Raji (cell line): Measurements from ENCODE around the gene RABGAP1.

Source experiments
- POLR2A ChIP-seq: IDR thresholded peaks from 2 replicates; pipeline ENCODE4 v1.6.1; 2011; ENCODE audit warnings: low read depth, low read length, control low read depth; ENCODE audit not compliant: insufficient read depth

RABGAP1 gene

DNA sequence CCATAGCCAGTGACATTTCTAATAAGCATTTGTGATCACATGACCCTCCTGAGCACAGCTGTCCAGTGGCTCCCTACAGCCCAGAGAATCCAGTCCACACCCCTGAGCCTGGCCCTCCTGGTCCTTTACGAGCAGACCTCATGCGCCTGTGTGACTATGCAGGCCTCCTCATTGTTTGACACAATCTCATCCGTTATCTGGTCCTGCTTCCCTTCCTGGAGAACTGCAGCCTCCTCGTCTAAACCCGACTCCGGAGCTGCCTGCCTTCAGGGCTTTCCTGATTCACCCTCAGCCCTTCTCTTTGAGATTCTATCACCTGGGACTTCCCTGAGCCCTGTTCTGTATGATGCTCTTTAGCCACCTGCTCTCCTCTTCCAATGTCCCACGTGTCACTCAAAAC is 172.4 kb downstream of the RABGAP1 start:
- no peak for TF ChIP-seq POLR2A

DNA sequence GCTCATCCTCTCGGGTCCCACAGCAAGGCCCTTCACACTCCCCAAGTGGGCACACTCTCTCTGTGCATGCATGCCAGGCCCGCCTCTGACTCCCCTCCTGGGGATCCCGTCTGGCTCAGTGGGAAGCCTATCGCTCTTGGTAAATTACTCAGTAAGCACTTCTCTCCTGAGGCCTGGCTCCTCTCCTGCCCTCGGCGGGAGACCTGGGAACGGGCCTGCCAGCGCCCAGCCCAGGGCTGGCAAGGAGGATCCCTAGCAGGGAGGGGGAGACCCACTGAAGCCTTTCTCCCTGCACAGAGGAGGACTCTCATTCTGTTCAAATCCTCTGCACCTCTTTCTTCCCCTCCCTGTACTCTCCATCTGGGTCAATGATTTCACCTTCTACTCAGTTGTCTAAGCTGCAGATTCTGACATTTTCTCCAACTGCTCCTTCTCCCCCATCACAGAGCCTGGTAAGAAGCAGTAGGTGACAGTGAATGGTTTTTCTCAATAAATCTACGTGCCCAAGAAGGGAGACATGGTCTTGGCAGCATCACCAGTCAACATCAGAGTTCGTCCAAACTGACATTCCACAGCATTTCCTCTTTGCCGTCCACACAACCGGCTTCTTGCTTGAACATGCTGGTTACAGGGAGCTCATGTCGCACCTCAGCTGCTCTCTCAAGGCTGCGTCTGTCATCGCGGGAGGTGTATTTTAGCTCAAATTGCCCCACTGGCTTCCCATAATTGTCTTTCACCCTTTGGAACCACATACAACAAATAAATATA is 174.5 kb downstream of the RABGAP1 start:
- no peak for TF ChIP-seq POLR2A

DNA sequence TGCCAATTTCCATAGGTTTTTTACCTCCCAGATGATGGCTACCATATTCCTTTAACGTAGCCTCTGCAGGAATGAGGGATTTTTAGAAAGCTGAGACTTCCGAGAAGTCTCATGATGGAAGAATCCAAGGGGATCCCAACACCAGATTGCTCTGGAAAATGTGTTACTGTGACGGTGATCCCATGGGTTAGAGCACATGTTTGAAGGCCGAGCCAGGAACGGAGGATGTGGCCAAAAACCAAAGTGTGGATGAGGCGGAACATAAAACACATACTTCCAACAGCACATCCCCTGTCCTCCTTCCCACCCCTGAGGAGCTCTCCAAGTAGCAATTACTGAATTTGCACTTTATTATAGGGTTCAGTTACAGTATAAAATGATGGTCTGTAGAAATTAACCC is 175.2 kb downstream of the RABGAP1 start:
- no peak for TF ChIP-seq POLR2A

DNA sequence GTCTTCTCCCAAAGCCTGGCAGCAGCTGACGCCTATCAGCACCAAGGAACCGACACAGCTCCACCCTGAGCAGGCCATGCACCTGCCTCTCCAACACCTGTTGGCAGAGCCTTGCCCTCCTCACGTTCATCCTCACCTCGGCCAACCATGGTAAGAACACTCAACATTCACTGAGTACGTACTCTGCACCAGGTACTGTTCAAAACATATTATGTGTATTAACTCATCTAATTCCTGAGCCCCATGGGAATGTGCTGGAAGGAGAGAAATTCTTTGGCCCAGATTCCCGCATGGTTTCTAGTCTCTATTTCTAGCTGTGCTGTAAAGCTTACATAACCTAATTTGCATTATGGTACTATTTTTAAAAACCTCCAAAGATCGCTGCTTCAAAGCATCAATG is 178.7 kb downstream of the RABGAP1 start:
- no peak for TF ChIP-seq POLR2A

DNA sequence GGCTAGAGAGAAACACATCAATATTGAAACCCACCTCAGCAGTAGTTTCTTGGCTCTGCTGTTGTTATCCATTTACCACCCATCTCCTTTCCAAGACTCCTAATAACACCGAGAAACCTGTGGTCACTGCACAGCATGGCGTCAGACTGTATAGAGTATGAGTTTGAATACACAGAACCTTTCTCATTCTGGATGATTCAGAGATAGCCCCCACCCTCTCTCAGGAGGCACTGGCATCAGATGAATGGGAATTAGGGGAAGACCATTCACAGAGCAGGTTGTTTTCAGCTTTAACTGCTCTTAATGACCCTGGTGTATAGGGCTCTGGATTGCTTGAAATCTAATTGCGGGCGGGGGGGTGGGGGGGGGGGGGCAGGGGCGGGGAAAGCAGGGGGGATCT is 179.3 kb downstream of the RABGAP1 start:
- TF ChIP-seq POLR2A = no peak

DNA sequence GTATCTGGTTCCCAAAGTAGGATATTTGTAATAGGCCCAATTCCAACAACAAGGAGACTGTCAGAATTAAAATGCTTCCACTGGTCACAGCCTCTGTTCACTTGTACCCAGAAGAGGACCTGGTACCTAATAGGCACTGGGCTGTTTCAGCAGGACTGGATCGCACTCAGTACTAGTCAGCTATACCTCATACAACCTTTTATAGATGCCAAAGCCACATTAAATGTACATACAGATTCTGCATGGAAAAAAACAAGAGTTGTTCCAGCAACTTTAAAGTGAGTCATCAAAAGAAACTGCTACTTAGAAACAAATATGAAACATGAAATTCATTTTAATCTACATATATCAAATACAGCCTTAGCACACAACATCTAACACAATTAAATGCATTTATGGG is 180.1 kb downstream of the RABGAP1 start:
- TF ChIP-seq POLR2A = no peak

DNA sequence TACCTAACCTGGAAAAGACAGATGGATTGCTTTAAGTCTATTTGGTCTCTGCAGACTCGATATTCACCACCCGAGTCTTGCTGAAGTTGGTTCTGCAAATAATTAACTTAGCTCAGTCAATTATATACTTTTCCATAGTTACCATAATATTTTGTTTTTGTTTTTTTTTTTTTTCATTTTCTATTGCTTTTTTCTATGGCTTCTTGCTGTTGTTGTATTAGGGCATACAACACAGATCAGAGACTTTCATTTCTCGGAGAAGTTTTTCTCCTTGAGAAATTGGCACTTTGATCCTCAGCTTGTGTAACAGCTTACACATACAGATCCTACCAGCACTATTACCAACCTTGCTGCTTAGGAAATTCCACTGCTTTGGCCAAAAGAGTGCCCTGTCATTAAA is 180.6 kb downstream of the RABGAP1 start:
- no peak for TF ChIP-seq POLR2A

DNA sequence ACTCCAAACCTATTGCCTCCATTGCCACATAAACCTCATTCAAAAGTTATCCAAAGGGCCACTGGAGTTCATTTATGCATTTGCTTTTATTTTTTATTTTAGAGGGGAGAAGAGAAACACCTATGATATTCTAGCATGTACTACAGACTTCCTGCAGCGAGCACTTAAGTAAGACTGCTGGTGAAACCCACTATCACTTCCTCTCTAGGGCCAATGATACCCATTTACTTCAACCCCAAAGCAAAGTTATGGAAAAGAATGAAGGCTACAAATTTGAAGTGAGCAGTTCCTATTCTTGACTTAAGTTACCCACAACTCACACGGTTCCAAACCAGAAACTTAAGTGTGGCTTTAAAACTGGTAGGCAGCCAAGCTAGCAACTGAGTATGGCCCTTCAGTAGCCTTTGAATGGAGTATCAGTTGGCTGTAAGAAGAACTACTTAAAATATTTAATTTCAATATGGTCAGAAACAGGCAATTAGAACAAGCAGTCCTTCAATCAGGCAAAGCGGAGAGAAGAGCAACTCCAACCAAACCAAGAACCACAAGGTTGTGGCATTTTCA is 186.8 kb downstream of the RABGAP1 start:
- TF ChIP-seq POLR2A = no peak

DNA sequence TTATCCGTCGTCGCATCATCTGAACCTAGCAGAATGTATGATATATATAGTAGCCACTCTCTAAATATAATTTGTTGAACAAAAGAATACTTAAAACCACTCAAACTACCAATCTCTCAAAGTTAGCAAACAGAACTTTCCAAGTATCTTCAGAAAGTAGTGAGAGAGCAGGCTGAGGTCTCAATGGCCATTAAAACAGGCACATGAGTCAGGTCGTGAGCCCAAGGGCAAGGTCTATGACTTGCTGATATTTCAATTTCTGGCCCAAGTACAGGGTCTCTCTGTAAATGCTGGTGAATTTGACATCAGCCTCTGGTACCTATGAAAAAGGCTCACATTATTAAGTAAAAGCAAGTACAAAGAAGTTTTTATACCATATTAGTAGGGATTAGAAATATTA is 187.8 kb downstream of the RABGAP1 start:
- TF ChIP-seq POLR2A = no peak

DNA sequence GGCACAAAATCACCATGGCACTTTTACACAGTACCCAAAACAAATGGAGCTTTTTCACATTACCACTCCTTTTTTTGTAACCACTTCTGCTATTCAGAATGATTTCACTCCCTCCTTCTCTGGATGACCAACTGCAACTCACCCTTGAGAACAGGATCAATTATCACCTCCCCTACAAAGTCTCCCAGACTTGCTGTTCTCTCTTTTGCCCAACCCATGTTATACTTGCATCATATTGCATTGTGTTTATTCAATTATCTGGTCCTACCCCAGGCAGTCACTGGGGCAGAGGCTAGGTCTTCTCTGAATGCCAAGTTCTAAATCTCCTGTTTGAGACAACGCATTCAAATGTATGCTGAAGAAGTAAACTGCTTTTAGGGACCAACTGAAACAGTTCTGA is 188.6 kb downstream of the RABGAP1 start:
- no peak for TF ChIP-seq POLR2A

DNA sequence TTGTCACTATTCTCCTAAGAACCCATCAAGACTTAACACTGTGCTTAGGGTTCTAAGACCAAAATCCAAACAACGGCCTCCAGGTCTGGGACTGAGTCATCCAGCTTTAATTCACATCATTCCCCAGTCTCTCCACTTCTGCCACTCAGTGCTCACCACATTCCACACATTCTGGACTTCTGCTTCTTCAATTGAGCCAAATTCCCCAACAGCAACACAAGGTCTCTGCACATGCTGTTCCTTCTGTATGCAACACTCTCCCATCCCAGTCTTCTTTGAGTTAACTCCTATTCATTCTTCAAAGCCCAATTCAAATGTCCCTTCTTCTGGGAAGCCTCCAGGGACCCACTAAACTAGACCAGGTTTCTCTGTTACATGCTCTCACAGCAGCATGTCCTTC is 190.4 kb downstream of the RABGAP1 start:
- no peak for TF ChIP-seq POLR2A

DNA sequence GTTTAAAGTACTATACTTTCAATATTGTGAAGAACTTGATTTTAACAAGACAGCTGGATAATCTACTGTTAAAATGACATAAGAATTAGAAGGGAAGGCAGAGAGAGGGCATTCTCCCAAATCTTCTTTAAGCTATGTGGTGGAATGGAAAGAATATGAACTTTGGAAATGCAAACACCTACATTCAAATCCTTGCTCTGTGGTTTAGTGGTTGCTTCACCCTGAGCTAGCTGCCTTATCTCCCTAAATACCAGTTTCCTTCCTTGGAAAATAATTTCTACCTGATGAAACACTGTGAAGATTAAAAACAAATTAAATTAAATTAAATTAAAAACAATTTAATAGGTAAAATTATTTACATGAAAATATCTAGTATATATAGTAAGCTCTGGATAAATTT is 191.2 kb downstream of the RABGAP1 start:
- TF ChIP-seq POLR2A = no peak

DNA sequence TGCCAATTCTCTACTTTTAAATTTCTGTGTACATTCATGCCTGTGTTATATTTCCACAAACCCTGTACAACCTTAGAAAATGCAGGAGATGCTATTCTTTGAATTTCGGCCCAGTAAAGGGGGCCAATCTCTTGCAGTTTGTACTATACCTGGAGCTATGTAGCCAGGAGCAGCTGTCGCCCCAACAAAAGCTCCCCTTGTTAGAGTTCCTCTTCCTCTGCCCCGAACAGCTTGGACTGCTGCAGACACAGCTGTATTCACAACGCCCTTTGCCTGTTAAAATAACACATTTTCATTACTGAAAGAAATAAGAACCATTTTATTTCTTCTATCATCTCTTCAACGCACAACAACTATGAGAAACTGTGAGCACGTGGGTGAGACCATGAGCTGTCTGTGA is 191.9 kb downstream of the RABGAP1 start:
- no peak for TF ChIP-seq POLR2A

DNA sequence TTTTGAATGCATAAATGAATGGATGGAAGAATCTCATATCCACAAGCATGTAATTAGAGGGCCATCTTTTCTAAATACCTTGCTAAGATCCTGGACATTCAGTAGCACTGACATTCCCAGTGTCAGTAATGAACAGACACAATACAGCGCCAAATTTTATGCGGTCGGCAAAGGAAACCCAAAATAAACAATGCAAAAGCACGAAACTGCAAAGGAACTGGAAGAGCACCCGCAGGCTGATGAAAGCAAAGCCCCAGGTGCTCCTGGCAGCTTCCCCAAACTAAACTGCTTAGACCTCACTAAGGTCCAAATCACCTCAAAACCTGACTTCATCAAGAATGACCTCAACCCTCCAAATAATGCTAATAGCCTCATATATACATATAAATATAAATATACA is 194.6 kb downstream of the RABGAP1 start:
- TF ChIP-seq POLR2A = no peak

DNA sequence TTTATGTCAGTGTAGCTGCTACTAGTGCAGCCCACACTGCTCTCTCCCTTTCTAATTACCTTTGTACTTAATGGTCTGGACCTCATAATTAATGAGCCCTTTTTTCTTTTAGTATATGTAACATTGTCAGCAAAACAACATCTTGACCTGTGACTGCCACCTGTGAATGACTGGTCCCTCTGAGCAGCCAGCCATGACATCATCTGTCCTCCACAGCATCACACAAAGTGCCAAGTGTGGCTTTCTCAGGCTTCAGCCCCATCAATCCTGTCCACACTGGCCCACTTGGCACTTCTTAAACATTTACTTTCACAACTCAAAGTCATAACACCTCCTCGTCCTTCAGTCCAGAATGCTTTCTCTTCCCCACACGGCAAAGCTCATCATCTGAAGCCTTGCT is 197.3 kb downstream of the RABGAP1 start:
- TF ChIP-seq POLR2A = no peak

DNA sequence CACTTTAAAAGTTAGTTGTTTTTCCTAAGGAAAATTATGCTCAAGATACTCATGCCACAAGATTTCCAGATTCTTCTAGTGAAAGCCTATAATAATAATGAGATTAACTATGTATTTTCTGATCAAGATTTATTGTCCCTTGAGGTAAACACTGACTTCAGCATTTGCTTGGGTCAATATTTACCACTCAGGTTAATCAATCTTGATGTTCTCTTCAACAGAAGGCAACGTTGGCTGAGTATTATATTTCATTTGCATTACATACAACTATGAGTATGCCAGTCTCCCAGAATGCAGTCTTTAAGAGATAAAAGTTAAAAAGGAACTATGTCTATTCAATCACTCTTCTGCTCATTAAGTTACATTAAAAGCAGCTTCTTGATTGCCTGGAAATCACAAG is 208.2 kb downstream of the RABGAP1 start:
- TF ChIP-seq POLR2A = no peak

DNA sequence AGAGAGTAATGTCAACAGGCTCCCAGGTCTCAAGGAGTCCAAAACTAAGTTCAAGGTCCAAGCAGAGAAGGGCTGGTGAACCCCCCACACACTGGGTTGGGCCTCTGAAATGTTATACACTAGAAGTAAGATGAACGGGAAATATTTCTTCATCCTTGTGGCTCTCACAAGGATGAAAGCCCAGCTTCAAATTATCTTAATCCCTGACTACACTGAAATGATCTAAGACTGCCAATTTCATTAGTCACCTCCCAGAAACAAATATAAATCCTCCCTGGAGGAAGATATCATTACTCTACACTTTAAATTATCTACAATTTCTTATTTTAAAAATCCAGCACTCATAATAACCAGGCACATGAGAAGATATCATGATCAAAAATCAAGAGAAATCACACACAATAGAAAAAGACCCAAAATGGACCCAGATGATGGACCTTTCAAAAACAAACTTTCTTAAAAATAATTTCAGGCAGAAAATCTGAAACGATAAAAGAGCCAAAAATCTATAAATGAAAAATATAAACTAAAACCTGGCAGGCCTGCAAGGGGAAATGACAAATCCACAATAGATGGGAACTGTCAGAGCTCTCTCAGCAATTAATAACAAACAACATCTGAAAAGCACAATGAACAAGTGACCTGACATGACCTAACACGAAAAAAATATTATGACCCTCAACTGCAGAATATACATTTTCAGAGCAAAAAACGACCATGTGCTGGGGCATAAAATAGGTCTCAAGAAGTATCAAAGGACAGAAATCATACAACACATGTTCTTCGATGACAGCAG is 210.1 kb downstream of the RABGAP1 start:
- no peak for TF ChIP-seq POLR2A
